Measurements from ENCODE around the gene HIGD2A.

DNA sequence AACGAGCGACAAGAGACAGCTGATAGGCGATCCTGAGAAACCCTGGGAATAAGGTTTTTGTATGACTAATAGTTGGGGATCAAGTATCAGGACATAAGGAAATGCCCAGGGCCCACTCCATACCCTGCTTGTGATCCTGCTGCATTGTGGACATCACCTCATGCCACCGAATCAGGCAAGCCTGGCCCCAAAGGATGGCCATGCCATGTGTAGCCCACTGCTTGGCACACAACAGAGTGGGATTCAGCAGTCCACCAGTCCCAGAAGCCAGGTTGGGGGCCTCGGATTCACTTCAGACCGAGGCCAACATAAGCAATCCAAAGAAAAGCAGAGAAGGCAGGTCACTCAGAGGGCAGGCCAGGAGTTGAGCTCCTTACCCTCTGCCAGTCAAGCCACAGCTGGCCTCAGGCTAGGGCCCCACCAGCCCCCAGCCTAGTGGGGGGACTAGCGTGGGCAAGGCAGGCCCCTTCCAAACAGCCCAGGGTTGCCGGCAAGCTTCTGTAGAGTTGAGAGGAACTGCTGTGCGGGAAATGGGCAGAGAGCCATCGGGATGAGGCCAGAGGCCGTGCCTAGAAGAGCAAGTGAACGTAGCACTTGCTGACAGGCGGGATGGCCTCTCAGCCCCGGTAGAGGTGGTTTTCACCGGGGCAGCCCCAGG is 5.2 kb upstream of the HIGD2A start:
- TF ChIP-seq NONO (IDR thresholded peaks at IDR 0.05) (no peak), NONO (CRISPR knock-in tag; conservative IDR thresholded peaks at IDR 0.05) (no peak), MTA1 (CRISPR knock-in tag; IDR thresholded peaks at IDR 0.05; ENCODE audit: borderline replicate concordance) (no peak), FOXK1 (CRISPR knock-in tag; IDR thresholded peaks at IDR 0.05; ENCODE audit: borderline replicate concordance, low read depth) (no peak), ZNF253 (CRISPR knock-in tag; IDR thresholded peaks at IDR 0.05; ENCODE audit: borderline replicate concordance) (no peak), ZBTB1 (CRISPR knock-in tag; IDR thresholded peaks at IDR 0.05; ENCODE audit: borderline replicate concordance) (no peak), ZNF747 (CRISPR knock-in tag; IDR thresholded peaks at IDR 0.05; ENCODE audit: borderline replicate concordance) (no peak), MXD4 (CRISPR knock-in tag; IDR thresholded peaks at IDR 0.05) (no peak), ZKSCAN1 (IDR thresholded peaks at IDR 0.05; ENCODE audit: low read length) (no peak), KLF12 (CRISPR knock-in tag; IDR thresholded peaks at IDR 0.05; ENCODE audit: borderline replicate concordance) (no peak)
- TF ChIP-seq, protein P1, sequence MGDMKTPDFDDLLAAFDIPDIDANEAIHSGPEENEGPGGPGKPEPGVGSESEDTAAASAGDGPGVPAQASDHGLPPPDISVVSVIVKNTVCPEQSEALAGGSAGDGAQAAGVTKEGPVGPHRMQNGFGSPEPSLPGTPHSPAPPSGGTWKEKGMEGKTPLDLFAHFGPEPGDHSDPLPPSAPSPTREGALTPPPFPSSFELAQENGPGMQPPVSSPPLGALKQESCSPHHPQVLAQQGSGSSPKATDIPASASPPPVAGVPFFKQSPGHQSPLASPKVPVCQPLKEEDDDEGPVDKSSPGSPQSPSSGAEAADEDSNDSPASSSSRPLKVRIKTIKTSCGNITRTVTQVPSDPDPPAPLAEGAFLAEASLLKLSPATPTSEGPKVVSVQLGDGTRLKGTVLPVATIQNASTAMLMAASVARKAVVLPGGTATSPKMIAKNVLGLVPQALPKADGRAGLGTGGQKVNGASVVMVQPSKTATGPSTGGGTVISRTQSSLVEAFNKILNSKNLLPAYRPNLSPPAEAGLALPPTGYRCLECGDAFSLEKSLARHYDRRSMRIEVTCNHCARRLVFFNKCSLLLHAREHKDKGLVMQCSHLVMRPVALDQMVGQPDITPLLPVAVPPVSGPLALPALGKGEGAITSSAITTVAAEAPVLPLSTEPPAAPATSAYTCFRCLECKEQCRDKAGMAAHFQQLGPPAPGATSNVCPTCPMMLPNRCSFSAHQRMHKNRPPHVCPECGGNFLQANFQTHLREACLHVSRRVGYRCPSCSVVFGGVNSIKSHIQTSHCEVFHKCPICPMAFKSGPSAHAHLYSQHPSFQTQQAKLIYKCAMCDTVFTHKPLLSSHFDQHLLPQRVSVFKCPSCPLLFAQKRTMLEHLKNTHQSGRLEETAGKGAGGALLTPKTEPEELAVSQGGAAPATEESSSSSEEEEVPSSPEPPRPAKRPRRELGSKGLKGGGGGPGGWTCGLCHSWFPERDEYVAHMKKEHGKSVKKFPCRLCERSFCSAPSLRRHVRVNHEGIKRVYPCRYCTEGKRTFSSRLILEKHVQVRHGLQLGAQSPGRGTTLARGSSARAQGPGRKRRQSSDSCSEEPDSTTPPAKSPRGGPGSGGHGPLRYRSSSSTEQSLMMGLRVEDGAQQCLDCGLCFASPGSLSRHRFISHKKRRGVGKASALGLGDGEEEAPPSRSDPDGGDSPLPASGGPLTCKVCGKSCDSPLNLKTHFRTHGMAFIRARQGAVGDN (CRISPR knock-in tag; IDR thresholded peaks at IDR 0.05), result no peak
- TF ChIP-seq, protein P2, sequence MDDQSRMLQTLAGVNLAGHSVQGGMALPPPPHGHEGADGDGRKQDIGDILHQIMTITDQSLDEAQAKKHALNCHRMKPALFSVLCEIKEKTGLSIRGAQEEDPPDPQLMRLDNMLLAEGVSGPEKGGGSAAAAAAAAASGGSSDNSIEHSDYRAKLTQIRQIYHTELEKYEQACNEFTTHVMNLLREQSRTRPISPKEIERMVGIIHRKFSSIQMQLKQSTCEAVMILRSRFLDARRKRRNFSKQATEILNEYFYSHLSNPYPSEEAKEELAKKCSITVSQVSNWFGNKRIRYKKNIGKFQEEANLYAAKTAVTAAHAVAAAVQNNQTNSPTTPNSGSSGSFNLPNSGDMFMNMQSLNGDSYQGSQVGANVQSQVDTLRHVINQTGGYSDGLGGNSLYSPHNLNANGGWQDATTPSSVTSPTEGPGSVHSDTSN (CRISPR knock-in tag; IDR thresholded peaks at IDR 0.05; ENCODE audit: borderline replicate concordance), result no peak
- TF ChIP-seq, protein P3, sequence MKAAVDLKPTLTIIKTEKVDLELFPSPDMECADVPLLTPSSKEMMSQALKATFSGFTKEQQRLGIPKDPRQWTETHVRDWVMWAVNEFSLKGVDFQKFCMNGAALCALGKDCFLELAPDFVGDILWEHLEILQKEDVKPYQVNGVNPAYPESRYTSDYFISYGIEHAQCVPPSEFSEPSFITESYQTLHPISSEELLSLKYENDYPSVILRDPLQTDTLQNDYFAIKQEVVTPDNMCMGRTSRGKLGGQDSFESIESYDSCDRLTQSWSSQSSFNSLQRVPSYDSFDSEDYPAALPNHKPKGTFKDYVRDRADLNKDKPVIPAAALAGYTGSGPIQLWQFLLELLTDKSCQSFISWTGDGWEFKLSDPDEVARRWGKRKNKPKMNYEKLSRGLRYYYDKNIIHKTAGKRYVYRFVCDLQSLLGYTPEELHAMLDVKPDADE (CRISPR knock-in tag; IDR thresholded peaks at IDR 0.05), result no peak

Measured in HepG2 (cell line).